ENCODE measurements around the gene NRXN3. TPM values are rescaled to one million over a fixed set of nuclear protein-coding genes. Genes with fewer than 3 reads are reported as not detected.

The NRXN3 gene
- total RNA-seq, 4 donors from 2014 or later = 0.56 to 1.6 (median 1.1) TPM

DNA sequence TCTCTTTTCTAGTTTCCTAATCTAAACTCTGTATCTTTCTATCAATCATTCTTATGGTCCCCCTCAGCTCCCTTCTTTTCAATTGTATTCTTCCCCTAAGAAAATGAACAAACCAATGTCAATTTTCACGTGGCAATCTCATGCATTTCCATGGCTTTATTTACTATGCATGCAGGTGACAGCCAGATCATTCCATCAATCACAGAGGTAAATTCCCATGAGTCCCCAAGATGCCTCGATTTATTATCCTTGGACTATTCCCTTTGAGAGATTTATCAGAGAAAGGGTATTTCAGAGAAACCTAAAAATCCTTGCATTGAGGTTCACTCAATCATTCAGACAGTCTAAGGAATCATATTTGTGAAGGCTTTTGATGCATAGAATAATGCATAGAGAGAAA, 1739.9 kb downstream of the NRXN3 start:
- TF ChIP-seq, protein P1, sequence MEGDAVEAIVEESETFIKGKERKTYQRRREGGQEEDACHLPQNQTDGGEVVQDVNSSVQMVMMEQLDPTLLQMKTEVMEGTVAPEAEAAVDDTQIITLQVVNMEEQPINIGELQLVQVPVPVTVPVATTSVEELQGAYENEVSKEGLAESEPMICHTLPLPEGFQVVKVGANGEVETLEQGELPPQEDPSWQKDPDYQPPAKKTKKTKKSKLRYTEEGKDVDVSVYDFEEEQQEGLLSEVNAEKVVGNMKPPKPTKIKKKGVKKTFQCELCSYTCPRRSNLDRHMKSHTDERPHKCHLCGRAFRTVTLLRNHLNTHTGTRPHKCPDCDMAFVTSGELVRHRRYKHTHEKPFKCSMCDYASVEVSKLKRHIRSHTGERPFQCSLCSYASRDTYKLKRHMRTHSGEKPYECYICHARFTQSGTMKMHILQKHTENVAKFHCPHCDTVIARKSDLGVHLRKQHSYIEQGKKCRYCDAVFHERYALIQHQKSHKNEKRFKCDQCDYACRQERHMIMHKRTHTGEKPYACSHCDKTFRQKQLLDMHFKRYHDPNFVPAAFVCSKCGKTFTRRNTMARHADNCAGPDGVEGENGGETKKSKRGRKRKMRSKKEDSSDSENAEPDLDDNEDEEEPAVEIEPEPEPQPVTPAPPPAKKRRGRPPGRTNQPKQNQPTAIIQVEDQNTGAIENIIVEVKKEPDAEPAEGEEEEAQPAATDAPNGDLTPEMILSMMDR (IDR thresholded peaks at IDR 0.05) = no peak
- TF ChIP-seq POLR2A (IDR thresholded peaks at IDR 0.05) = no peak
- H3K4me1 ChIP-seq = no peaks in the 10 kb centered on the region
- DNase-seq = no peak
- 73 to 79% methylated on average over 2 of the region's 2 CpGs for WGBS, 2 donors
- intact Hi-C loops (cut with DNase I) = no loop called here
- no peaks in the 10 kb centered on the region for H3K27me3 ChIP-seq
- H3K9me3 ChIP-seq = no peaks in the 10 kb centered on the region
- no peaks in the 10 kb centered on the region for H3K36me3 ChIP-seq
- no peak overlapping the region for H3K4me3 ChIP-seq (replicated peaks in 1 of 3)
- no peak overlapping the region for H3K27ac ChIP-seq

DNA sequence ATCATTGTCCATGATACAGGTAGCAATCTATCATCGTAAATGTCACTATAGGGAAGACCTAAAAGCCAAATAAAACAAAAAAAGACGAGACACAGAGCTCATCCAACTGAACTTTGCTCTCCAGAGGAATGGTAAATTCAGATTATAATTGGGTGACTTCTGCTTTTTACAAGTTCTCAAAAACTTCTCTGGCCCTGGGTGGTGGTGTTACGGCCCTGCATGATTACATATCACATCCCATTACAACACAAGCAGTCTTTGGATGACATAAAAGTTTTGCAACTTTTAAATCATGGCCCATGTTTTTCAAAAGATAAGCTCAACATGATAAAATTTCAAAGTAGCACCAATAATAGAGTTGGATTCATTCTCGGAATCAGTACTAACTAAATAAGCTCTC, 1741.6 kb downstream of the NRXN3 start:
- DNase-seq = no peak
- no peaks in the 10 kb centered on the region for H3K36me3 ChIP-seq
- H3K4me3 ChIP-seq (replicated peaks in 1 of 3) = no peak overlapping the region
- no peaks in the 10 kb centered on the region for H3K4me1 ChIP-seq
- H3K27ac ChIP-seq = no peak overlapping the region
- intact Hi-C loops (cut with DNase I) = no loop called here
- WGBS, 2 donors = 74 to 89% methylated on average over 4 of the region's 4 CpGs
- no peak for TF ChIP-seq POLR2A (IDR thresholded peaks at IDR 0.05)
- TF ChIP-seq, protein P1 (IDR thresholded peaks at IDR 0.05) = no peak
- no peaks in the 10 kb centered on the region for H3K27me3 ChIP-seq
- no peaks in the 10 kb centered on the region for H3K9me3 ChIP-seq

DNA sequence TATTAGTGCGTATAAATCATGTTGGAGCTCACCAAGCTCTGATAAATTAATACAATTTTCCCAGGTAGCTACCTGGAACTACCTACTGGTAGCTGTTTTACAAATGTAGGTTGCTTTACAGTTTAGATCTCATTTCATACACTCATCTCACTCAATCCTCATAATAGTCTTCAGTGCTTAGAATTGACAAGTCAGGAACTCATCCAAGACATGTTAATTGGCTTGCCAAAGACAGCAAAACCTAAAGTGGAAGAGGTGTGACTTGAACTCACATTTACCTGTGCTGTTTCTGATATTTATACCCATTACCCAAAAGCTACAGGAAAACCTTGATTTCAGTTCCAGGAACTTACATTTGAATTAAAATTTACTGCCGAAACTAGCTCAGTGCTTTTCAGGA, 1744.4 kb downstream of the NRXN3 start:
- no peak overlapping the region for H3K27ac ChIP-seq
- intact Hi-C loops (cut with DNase I) = no loop called here
- H3K4me3 ChIP-seq (replicated peaks in 1 of 3) = no peak overlapping the region
- H3K4me1 ChIP-seq = no peaks in the 10 kb centered on the region
- no peak for DNase-seq
- H3K9me3 ChIP-seq = no peaks in the 10 kb centered on the region
- H3K27me3 ChIP-seq = no peaks in the 10 kb centered on the region
- TF ChIP-seq, protein P1 (IDR thresholded peaks at IDR 0.05) = no peak
- TF ChIP-seq POLR2A (IDR thresholded peaks at IDR 0.05) = no peak
- WGBS, 2 donors = 96 to 97% methylated on average over 2 of the region's 2 CpGs
- no peaks in the 10 kb centered on the region for H3K36me3 ChIP-seq

DNA sequence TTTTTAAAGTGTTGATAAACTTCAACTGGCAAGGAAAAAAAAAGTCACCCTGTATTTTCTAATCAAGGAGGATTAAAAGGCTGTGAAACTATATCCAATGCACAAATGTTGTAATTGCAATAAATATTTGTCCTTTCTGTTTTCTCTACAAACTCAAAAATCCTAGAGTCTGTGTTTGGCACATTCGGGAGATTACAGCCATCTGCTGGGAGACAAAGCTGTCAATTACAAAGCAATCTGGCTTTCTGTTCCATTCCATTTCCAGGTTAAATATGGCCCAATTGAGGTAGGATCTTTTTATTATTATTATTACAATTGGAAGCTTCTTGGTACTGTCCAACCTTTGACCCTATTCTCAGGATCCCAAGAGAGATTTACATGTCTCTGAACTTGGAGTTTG, 1745.2 kb downstream of the NRXN3 start:
- Histone ChIP-seq H3K9me3 (no peaks in the 10 kb centered on the region), H3K4me3 (replicated peaks in 1 of 3) (no peak overlapping the region), H3K27ac (no peak overlapping the region), H3K4me1 (no peaks in the 10 kb centered on the region), H3K27me3 (no peaks in the 10 kb centered on the region), H3K36me3 (no peaks in the 10 kb centered on the region)
- TF ChIP-seq, protein P1 (IDR thresholded peaks at IDR 0.05) = no peak
- no peak for TF ChIP-seq POLR2A (IDR thresholded peaks at IDR 0.05)
- DNase-seq = no peak
- intact Hi-C loops (cut with DNase I) = no loop called here
- WGBS, 2 donors = 79 to 86% methylated on average over 1 of the region's 1 CpG

DNA sequence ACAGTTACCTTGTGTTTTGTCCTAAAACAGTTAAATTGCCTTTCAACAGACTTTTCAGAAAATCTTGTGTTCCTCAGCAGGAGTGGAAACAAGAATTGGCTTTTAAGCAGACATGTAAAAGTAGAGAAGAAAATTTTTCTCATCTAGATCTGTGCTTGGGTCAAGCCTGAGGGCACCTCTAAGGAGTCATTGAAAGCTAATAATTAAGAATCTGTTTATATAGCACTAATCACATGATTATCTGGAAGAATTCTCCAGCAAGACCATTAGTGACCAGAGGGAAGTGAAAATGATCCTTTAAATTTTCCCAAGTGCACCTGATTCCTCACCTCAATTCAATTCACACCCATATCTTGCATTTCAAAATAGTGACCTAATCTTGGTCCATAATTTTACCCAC, 1746.1 kb downstream of the NRXN3 start:
- Histone ChIP-seq H3K27ac (no peak overlapping the region), H3K4me1 (no peaks in the 10 kb centered on the region), H3K9me3 (no peaks in the 10 kb centered on the region), H3K4me3 (replicated peaks in 1 of 3) (no peak overlapping the region), H3K27me3 (no peaks in the 10 kb centered on the region), H3K36me3 (no peaks in the 10 kb centered on the region)
- intact Hi-C loops (cut with DNase I) = no loop called here
- no peak for DNase-seq
- TF ChIP-seq POLR2A (IDR thresholded peaks at IDR 0.05) = no peak
- TF ChIP-seq, protein P1 (IDR thresholded peaks at IDR 0.05) = no peak
